Panc1 (cell line): ENCODE measurements around the gene OR13A1. TPM values are rescaled to one million over a fixed set of nuclear protein-coding genes. Genes with fewer than 3 reads are reported as not detected.

Experiments
- ATAC-seq: fragments of 200-7000 bp; cut with Tn5 transposase; 2 replicates; pipeline ENCODE4 v1.9.1; 2020; ENCODE audit warnings: mild to moderate bottlenecking, moderate library complexity
- BruUV-seq: library from RNA; stranded (reverse); fragments of 400-500 nt; replicated peaks from 2 replicates; lab custom pipeline; 2021; lab: Mats Ljungman, UMichigan
- CTCF ChIA-PET: fragments of 300-600 bp; sonication (Branson Sonifier 250); formaldehyde crosslinking; loops from one replicate; lab custom pipeline; 2022; ENCODE audit warnings: antibody characterized with exemption; lab: Charles Lee
- POLR2A ChIA-PET: fragments of 300-600 bp; sonication (Branson Sonifier 250); formaldehyde crosslinking; loops from one replicate; lab custom pipeline; 2022; ENCODE audit warnings: antibody characterized with exemption; lab: Charles Lee
- DNase-seq: peaks from one replicate; pipeline ENCODE4 v3.0.0-alpha.2; 2010; ENCODE audit warnings: low read depth, low spot score
- H3K27ac ChIP-seq: 2 replicates; pipeline ENCODE4 v1.5.1; 2011; ENCODE audit warnings: mild to moderate bottlenecking, low read length, inconsistent platforms
- H3K27me3 ChIP-seq: fragments of 200-500 bp; sonication (Bioruptor generic); 2 replicates; pipeline ENCODE4 v1.6.0; 2014; ENCODE audit warnings: low read length, inconsistent platforms; ENCODE audit not compliant: control insufficient read depth, insufficient read depth
- H3K36me3 ChIP-seq: fragments of 200-500 bp; sonication (Bioruptor generic); 2 replicates; pipeline ENCODE4 v1.5.1; 2014; ENCODE audit warnings: inconsistent platforms, mild to moderate bottlenecking, low read length, moderate library complexity; ENCODE audit not compliant: control insufficient read depth, insufficient read depth
- H3K4me1 ChIP-seq: 2 replicates; pipeline ENCODE4 v1.5.1; 2011; ENCODE audit warnings: inconsistent platforms, mild to moderate bottlenecking, low read length, moderate library complexity; ENCODE audit not compliant: control insufficient read depth, insufficient read depth
- H3K4me3 ChIP-seq, 2 experiments: 2 replicates each; pipeline ENCODE4 v1.5.1; 2011 to 2012; ENCODE audit warnings: low read depth in 2 of 2, low read length in 2 of 2, mild to moderate bottlenecking in 2 of 2, inconsistent platforms in 1 of 2, moderate library complexity in 1 of 2
- H3K9me3 ChIP-seq: fragments of 200-500 bp; sonication (Bioruptor generic); 2 replicates; pipeline ENCODE4 v1.5.1; 2014; ENCODE audit warnings: low read depth, mild to moderate bottlenecking, inconsistent platforms, low read length, moderate library complexity; ENCODE audit not compliant: control insufficient read depth, insufficient read depth
- POLR2AphosphoS5 ChIP-seq: IDR thresholded peaks from 2 replicates; pipeline ENCODE4 v1.6.1; 2012; ENCODE audit warnings: mild to moderate bottlenecking, low read depth, low read length, moderate library complexity
- SIN3A ChIP-seq: IDR thresholded peaks from 2 replicates; pipeline ENCODE4 v1.6.1; 2012; ENCODE audit warnings: low read depth, mild to moderate bottlenecking, low read length, moderate library complexity, borderline replicate concordance; ENCODE audit not compliant: insufficient read depth
- TCF7L2 ChIP-seq: IDR thresholded peaks from 2 replicates; pipeline ENCODE4 v1.6.1; 2011; ENCODE audit warnings: mild to moderate bottlenecking, low read depth, low read length, inconsistent platforms
- in situ Hi-C: cut with HindIII; loops from 2 replicates; pipeline ENCODE4 v1.10.0; 2016; ENCODE audit warnings: low sequenced_read_pairs, low pct_unique_long_range_greater_than_20kb
- intact Hi-C: fragments of 100-400 bp; cut with micrococcal nuclease; formaldehyde crosslinking; loops from one replicate; pipeline ENCODE4 v1.10.0; 2022; ENCODE audit not compliant: unreplicated experiment
- total RNA-seq: library from RNA; stranded (reverse); gene quantifications from one replicate; pipeline ENCODE4 v1.2.1, GENCODE V29; 2021; ENCODE audit not compliant: unreplicated experiment
- TF ChIP-seq, protein P1 (sequence below): fragments of 450-650 bp; IDR thresholded peaks from 2 replicates; pipeline ENCODE4 v1.5.1; 2017; ENCODE audit warnings: mild to moderate bottlenecking
- TF ChIP-seq, protein P2 (sequence below), 2 experiments: IDR thresholded peaks; 2 replicates each; pipeline ENCODE4 v1.6.1; 2011 to 2012; ENCODE audit warnings: low read depth in 2 of 2, control low read depth in 1 of 2, low read length in 1 of 2, mild to moderate bottlenecking in 1 of 2, moderate library complexity in 1 of 2; ENCODE audit not compliant: insufficient read depth in 1 of 2

Gene OR13A1
- total RNA-seq, 1 experiment from 2014 or later = not detected

DNA sequence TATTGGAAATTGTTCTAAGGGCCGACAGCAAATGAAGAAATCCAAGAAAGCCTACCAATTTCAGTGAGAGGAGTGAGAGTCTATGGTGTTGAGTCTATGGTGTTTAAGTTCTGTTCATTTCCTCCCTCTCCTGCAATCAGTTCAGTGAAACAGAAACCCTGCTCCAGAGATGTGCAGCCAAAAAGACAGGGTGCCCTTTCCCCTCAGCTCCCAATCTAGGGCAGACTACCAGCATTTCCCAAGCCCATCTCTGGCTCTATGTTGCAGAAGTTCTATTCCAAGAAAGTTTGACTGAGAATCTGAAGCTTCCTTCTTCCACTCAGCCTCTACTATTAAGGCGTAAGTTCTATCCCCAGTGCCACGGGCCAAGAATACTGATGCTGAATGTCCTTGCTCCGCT, 40.1 kb upstream of the OR13A1 start:
- peaks cover 25% of the 10 kb centered on the region for H3K27me3 ChIP-seq
- no peak overlapping the region for H3K4me3 ChIP-seq
- ATAC-seq = no peak
- in situ Hi-C loops (no loop called here), intact Hi-C loops (loop anchor here (10.0 kb wide), 1 partner anchor 59 kb away; no protein-coding TSS in a partner anchor)
- no peaks in the 10 kb centered on the region for H3K4me1 ChIP-seq
- H3K36me3 ChIP-seq = no peaks in the 10 kb centered on the region
- POLR2A ChIA-PET = no interaction called here
- no peak overlapping the region for H3K27ac ChIP-seq
- H3K9me3 ChIP-seq = no peaks in the 10 kb centered on the region
- CTCF ChIA-PET = no interaction called here
- TF ChIP-seq TCF7L2 (no peak), SIN3A (no peak), POLR2AphosphoS5 (no peak)
- TF ChIP-seq, protein P1, sequence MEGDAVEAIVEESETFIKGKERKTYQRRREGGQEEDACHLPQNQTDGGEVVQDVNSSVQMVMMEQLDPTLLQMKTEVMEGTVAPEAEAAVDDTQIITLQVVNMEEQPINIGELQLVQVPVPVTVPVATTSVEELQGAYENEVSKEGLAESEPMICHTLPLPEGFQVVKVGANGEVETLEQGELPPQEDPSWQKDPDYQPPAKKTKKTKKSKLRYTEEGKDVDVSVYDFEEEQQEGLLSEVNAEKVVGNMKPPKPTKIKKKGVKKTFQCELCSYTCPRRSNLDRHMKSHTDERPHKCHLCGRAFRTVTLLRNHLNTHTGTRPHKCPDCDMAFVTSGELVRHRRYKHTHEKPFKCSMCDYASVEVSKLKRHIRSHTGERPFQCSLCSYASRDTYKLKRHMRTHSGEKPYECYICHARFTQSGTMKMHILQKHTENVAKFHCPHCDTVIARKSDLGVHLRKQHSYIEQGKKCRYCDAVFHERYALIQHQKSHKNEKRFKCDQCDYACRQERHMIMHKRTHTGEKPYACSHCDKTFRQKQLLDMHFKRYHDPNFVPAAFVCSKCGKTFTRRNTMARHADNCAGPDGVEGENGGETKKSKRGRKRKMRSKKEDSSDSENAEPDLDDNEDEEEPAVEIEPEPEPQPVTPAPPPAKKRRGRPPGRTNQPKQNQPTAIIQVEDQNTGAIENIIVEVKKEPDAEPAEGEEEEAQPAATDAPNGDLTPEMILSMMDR = no peak
- TF ChIP-seq, protein P2, sequence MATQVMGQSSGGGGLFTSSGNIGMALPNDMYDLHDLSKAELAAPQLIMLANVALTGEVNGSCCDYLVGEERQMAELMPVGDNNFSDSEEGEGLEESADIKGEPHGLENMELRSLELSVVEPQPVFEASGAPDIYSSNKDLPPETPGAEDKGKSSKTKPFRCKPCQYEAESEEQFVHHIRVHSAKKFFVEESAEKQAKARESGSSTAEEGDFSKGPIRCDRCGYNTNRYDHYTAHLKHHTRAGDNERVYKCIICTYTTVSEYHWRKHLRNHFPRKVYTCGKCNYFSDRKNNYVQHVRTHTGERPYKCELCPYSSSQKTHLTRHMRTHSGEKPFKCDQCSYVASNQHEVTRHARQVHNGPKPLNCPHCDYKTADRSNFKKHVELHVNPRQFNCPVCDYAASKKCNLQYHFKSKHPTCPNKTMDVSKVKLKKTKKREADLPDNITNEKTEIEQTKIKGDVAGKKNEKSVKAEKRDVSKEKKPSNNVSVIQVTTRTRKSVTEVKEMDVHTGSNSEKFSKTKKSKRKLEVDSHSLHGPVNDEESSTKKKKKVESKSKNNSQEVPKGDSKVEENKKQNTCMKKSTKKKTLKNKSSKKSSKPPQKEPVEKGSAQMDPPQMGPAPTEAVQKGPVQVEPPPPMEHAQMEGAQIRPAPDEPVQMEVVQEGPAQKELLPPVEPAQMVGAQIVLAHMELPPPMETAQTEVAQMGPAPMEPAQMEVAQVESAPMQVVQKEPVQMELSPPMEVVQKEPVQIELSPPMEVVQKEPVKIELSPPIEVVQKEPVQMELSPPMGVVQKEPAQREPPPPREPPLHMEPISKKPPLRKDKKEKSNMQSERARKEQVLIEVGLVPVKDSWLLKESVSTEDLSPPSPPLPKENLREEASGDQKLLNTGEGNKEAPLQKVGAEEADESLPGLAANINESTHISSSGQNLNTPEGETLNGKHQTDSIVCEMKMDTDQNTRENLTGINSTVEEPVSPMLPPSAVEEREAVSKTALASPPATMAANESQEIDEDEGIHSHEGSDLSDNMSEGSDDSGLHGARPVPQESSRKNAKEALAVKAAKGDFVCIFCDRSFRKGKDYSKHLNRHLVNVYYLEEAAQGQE (IDR thresholded peaks at IDR 0.05; ENCODE audit: insufficient read depth in 1 of 2, low read depth in 2 of 2, low read length in 1 of 2) = no peak
- no peak for DNase-seq
- no TSS peak for BruUV-seq

DNA sequence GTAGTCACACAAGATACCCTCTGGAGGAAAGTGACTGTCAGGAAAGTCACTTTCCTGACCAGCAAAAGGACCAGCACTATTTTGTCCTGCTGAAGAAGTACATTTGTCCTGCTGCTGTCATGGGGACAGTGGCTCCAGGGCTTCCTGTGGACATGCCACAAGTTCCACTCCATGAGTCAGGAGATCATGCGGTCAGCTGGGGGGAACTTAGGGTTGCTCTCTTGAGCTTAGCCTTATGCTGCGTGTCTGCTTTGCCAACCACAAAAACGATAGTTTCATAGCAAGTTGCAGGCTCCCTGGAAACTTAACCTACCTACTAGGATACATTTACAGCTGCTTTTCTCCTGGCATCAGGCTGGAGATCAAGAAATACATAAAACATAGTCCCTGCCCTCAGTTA, 38.9 kb upstream of the OR13A1 start:
- ATAC-seq (no peak), DNase-seq (no peak)
- Histone ChIP-seq H3K4me3 (no peak overlapping the region), H3K27ac (no peak overlapping the region), H3K27me3 (peaks cover 25% of the 10 kb centered on the region), H3K36me3 (no peaks in the 10 kb centered on the region), H3K9me3 (no peaks in the 10 kb centered on the region), H3K4me1 (no peaks in the 10 kb centered on the region)
- BruUV-seq = no TSS peak
- CTCF ChIA-PET = no interaction called here
- intact Hi-C loops (loop anchor here (10.0 kb wide), 1 partner anchor 61 kb away; no protein-coding TSS in a partner anchor), in situ Hi-C loops (no loop called here)
- TF ChIP-seq TCF7L2 (no peak), SIN3A (no peak), POLR2AphosphoS5 (no peak)
- TF ChIP-seq, protein P2 (IDR thresholded peaks at IDR 0.05; ENCODE audit: insufficient read depth in 1 of 2, low read depth in 2 of 2, low read length in 1 of 2) = no peak
- TF ChIP-seq, protein P1 = no peak
- POLR2A ChIA-PET = no interaction called here
